Panc1 (cell line): Measurements from ENCODE around the gene MRPL39. TPM values are rescaled to one million over a fixed set of nuclear protein-coding genes. Genes with fewer than 3 reads are reported as not detected.
A peak's percentile ranks its signal among the peaks of the same experiment; 100 is the strongest.

Source experiments
- ATAC-seq: fragments of 200-7000 bp; cut with Tn5 transposase; 2 replicates; pipeline ENCODE4 v1.9.1; 2020; ENCODE audit warnings: mild to moderate bottlenecking, moderate library complexity
- Bru-seq: library from RNA; stranded (reverse); fragments of 400-500 nt; gene quantifications from one replicate; lab custom pipeline; 2021; lab: Mats Ljungman, UMichigan
- BruChase-seq, 2 experiments: library from RNA; stranded (reverse); fragments of 400-500 nt; gene quantifications; one replicate each; lab custom pipeline; 2021; lab: Mats Ljungman, UMichigan
- BruUV-seq: library from RNA; stranded (reverse); fragments of 400-500 nt; replicated peaks from 2 replicates; lab custom pipeline; 2021; lab: Mats Ljungman, UMichigan
- CTCF ChIA-PET: fragments of 300-600 bp; sonication (Branson Sonifier 250); formaldehyde crosslinking; loops from one replicate; lab custom pipeline; 2022; ENCODE audit warnings: antibody characterized with exemption; lab: Charles Lee
- POLR2A ChIA-PET: fragments of 300-600 bp; sonication (Branson Sonifier 250); formaldehyde crosslinking; loops from one replicate; lab custom pipeline; 2022; ENCODE audit warnings: antibody characterized with exemption; lab: Charles Lee
- DNase-seq: peaks from one replicate; pipeline ENCODE4 v3.0.0-alpha.2; 2010; ENCODE audit warnings: low read depth, low spot score
- H3K27ac ChIP-seq: 2 replicates; pipeline ENCODE4 v1.5.1; 2011; ENCODE audit warnings: mild to moderate bottlenecking, low read length, inconsistent platforms
- H3K27me3 ChIP-seq: fragments of 200-500 bp; sonication (Bioruptor generic); 2 replicates; pipeline ENCODE4 v1.6.0; 2014; ENCODE audit warnings: low read length, inconsistent platforms; ENCODE audit not compliant: control insufficient read depth, insufficient read depth
- H3K36me3 ChIP-seq: fragments of 200-500 bp; sonication (Bioruptor generic); 2 replicates; pipeline ENCODE4 v1.5.1; 2014; ENCODE audit warnings: inconsistent platforms, mild to moderate bottlenecking, low read length, moderate library complexity; ENCODE audit not compliant: control insufficient read depth, insufficient read depth
- H3K4me1 ChIP-seq: 2 replicates; pipeline ENCODE4 v1.5.1; 2011; ENCODE audit warnings: inconsistent platforms, mild to moderate bottlenecking, low read length, moderate library complexity; ENCODE audit not compliant: control insufficient read depth, insufficient read depth
- H3K4me3 ChIP-seq, 2 experiments: 2 replicates each; pipeline ENCODE4 v1.5.1; 2011 to 2012; ENCODE audit warnings: low read depth in 2 of 2, low read length in 2 of 2, mild to moderate bottlenecking in 2 of 2, inconsistent platforms in 1 of 2, moderate library complexity in 1 of 2
- H3K9me3 ChIP-seq: fragments of 200-500 bp; sonication (Bioruptor generic); 2 replicates; pipeline ENCODE4 v1.5.1; 2014; ENCODE audit warnings: low read depth, mild to moderate bottlenecking, inconsistent platforms, low read length, moderate library complexity; ENCODE audit not compliant: control insufficient read depth, insufficient read depth
- CTCF ChIP-seq: fragments of 450-650 bp; IDR thresholded peaks from 2 replicates; pipeline ENCODE4 v1.5.1; 2017; ENCODE audit warnings: mild to moderate bottlenecking
- POLR2AphosphoS5 ChIP-seq: IDR thresholded peaks from 2 replicates; pipeline ENCODE4 v1.6.1; 2012; ENCODE audit warnings: mild to moderate bottlenecking, low read depth, low read length, moderate library complexity
- REST ChIP-seq, 2 experiments: IDR thresholded peaks; 2 replicates each; pipeline ENCODE4 v1.6.1; 2011 to 2012; ENCODE audit warnings: low read depth in 2 of 2, control low read depth in 1 of 2, low read length in 1 of 2, mild to moderate bottlenecking in 1 of 2, moderate library complexity in 1 of 2; ENCODE audit not compliant: insufficient read depth in 1 of 2
- SIN3A ChIP-seq: IDR thresholded peaks from 2 replicates; pipeline ENCODE4 v1.6.1; 2012; ENCODE audit warnings: low read depth, mild to moderate bottlenecking, low read length, moderate library complexity, borderline replicate concordance; ENCODE audit not compliant: insufficient read depth
- TCF7L2 ChIP-seq: IDR thresholded peaks from 2 replicates; pipeline ENCODE4 v1.6.1; 2011; ENCODE audit warnings: mild to moderate bottlenecking, low read depth, low read length, inconsistent platforms
- in situ Hi-C: cut with HindIII; loops from 2 replicates; pipeline ENCODE4 v1.10.0; 2016; ENCODE audit warnings: low sequenced_read_pairs, low pct_unique_long_range_greater_than_20kb
- intact Hi-C: fragments of 100-400 bp; cut with micrococcal nuclease; formaldehyde crosslinking; loops from one replicate; pipeline ENCODE4 v1.10.0; 2022; ENCODE audit not compliant: unreplicated experiment
- long read RNA-seq: library from polyadenylated mRNA; unstranded; transcript quantifications from one replicate; pipeline ENCODE4 v2.0.0, GENCODE V29; 2021; ENCODE audit not compliant: unreplicated experiment
- polyA plus RNA-seq: library from polyadenylated mRNA; unstranded; fragments of >200 nt; gene quantifications from one replicate; pipeline ENCODE4 v1.2.1, GENCODE V29; 2012; ENCODE audit warnings: missing spikeins; ENCODE audit not compliant: insufficient read length
- total RNA-seq: library from RNA; stranded (reverse); gene quantifications from one replicate; pipeline ENCODE4 v1.2.1, GENCODE V29; 2021; ENCODE audit not compliant: unreplicated experiment

The MRPL39 gene
- total RNA-seq = 24.7 TPM
- 14.1 TPM for polyA plus RNA-seq
- Bru-seq, nascent RNA = percentile 75 among the genes with signal in this experiment
- BruChase-seq, experiment 1, labeled RNA remaining after a 2-hour chase = percentile 69 among the genes with signal in this experiment
- percentile 72 among the genes with signal in this experiment for BruChase-seq, experiment 2, labeled RNA remaining after a 6-hour chase
- long read RNA-seq, transcript MRPL39-202 (10 exons, 1,110 nt) = major isoform, 33 of 48 reads
- long read RNA-seq, partial matches to known transcripts = 8 of 48 reads
- long read RNA-seq, other reads (novel, unspliced or antisense) = 7 of 48 reads

DNA sequence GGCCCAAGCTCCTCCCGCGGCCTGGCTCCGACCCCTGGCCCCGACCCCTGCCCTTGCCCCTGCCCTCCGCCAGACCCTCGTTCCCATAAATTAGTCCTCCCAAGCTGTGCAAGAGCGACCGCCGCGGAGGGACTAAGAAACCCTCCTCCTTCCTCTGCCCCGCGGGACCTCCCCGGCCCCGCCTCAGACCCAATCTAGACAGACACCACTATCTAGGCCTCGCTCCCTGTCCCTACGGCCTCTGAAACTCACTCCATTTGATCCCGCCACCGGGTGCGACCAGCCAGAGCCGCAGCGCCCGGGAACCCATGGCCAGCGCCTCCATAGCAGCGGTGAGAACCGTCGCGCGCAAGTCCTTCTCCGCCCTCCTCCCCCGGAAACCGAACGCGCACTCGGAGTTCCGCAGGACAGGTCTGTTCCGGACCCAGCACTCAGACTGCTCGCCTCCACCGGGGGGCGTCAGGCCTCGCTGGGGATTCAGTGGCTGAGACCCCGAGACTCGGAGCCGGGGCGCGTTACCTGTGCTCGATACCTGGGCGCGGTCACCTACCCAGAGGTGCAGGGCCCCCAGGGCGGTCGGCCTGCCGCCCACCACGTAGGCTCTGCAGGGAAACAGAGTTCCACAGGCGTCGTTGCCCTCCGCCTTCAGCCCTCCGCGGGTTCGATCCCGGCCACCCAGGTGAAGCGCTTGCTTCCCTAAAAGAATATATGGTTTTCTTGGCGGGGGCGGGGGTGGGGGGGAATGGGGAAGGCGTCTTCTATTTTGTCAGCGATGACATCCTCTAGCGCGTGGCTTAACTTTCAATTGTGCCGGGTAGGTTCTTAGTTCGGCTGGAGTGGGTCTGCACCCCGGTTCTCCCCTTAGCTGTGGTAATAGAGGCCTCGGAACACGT is at the start of gene MRPL39:
Gene MRPL39 (minus strand): TSS at position 331 of the 893 bp plus-strand sequence. CDS start 6 bp downstream, at position 325.
- ChIA-PET POLR2A (interaction anchor here (0.6 kb wide), 1 partner anchor 141 kb away, joined by 3 read pairs; no protein-coding TSS in a partner anchor), CTCF (interaction anchor here (0.6 to 0.7 kb wide), 2 partner anchors 52 to 288 kb away, joined by 4 to 5 read pairs; no protein-coding TSS in a partner anchor)
- H3K36me3 ChIP-seq = peaks cover 4% of the 10 kb centered on the region; the same call in 1 of the 2 replicates
- peak; percentile 63 for TF ChIP-seq CTCF
- TF ChIP-seq REST (IDR thresholded peaks at IDR 0.05; ENCODE audit: insufficient read depth in 1 of 2, low read depth in 2 of 2, low read length in 1 of 2) = peak in 1 of 2 experiments; percentile 58; a peak in 1 of 4 replicates
- peak; percentile 82 for TF ChIP-seq POLR2AphosphoS5
- TF ChIP-seq TCF7L2 = no peak
- TF ChIP-seq SIN3A = no peak
- in situ Hi-C loops (no loop called here), intact Hi-C loops (loop anchor here (1.0 kb wide), 1 partner anchor 101 kb away; no protein-coding TSS in a partner anchor)
- no peaks in the 10 kb centered on the region for H3K9me3 ChIP-seq
- H3K4me3 ChIP-seq = peak within 1 kb of the TSS; percentile 79 to 80
- H3K27me3 ChIP-seq = no peaks in the 10 kb centered on the region
- peak; percentile 52 for DNase-seq
- peak; percentile 98 for ATAC-seq
- H3K27ac ChIP-seq = peak within 1 kb of the TSS; percentile 79
- H3K4me1 ChIP-seq = peaks cover 4% of the 10 kb centered on the region; the same call in 1 of the 2 replicates
- no TSS peak for BruUV-seq

DNA sequence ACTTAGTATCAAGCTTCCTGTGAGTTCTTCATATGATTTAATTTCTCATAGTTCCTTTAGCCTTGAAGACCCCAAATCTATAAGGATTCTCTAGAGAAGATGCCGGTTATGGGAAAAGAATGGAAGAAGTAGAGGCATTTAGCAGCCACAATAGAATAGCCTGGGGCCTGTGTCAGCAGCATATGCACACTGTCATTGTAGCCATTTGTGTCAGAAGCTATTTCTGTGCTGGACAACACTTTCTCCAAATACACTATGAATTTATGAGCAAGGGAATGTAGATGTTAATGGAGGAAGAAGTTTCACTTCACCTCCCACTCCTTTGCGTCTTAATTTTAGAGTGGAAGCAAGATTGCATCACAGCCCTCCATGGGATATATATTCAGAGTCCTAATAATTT is 49.1 kb upstream of the MRPL39 start:
- in situ Hi-C loops = no loop called here
- no peak for ATAC-seq

More for the DNA sequence above, 49.1 kb upstream of the MRPL39 start:
- CTCF ChIA-PET = no interaction called here
- no peak overlapping the region for H3K4me3 ChIP-seq
- intact Hi-C loops = no loop called here
- no peaks in the 10 kb centered on the region for H3K36me3 ChIP-seq
- no peaks in the 10 kb centered on the region for H3K4me1 ChIP-seq
- POLR2A ChIA-PET = no interaction called here
- no peak overlapping the region for H3K27ac ChIP-seq
- BruUV-seq = no TSS peak
- TF ChIP-seq POLR2AphosphoS5 = no peak
- TF ChIP-seq CTCF = no peak
- TF ChIP-seq REST (IDR thresholded peaks at IDR 0.05; ENCODE audit: insufficient read depth in 1 of 2, low read depth in 2 of 2, low read length in 1 of 2) = no peak
- TF ChIP-seq SIN3A = no peak
- TF ChIP-seq TCF7L2 = no peak
- H3K27me3 ChIP-seq = no peaks in the 10 kb centered on the region
- no peak for DNase-seq
- no peaks in the 10 kb centered on the region for H3K9me3 ChIP-seq
